HUES48 (cell line): ENCODE measurements around the gene ZNF280C.

Source experiments
- H3K27ac ChIP-seq: one replicate; pipeline ENCODE4 v1.7.0; 2013; ENCODE audit warnings: low read depth, low read length, inconsistent platforms
- H3K27me3 ChIP-seq: 2 replicates; pipeline ENCODE4 v1.6.1; 2013; ENCODE audit warnings: mild to moderate bottlenecking, low read length; ENCODE audit not compliant: control insufficient read depth, insufficient read depth
- H3K36me3 ChIP-seq: 2 replicates; pipeline ENCODE4 v1.6.1; 2013; ENCODE audit warnings: low read length; ENCODE audit not compliant: control insufficient read depth, insufficient read depth
- H3K4me1 ChIP-seq: 2 replicates; pipeline ENCODE4 v1.6.1; 2013; ENCODE audit warnings: mild to moderate bottlenecking, low read length; ENCODE audit not compliant: control insufficient read depth, insufficient read depth
- H3K4me3 ChIP-seq: 2 replicates; pipeline ENCODE4 v1.5.1; 2013; ENCODE audit warnings: mild to moderate bottlenecking, low read depth, low read length
- H3K9ac ChIP-seq: 2 replicates; pipeline ENCODE4 v1.6.1; 2013; ENCODE audit warnings: mild to moderate bottlenecking, low read depth, low read length, moderate library complexity
- H3K9me3 ChIP-seq: 2 replicates; pipeline ENCODE4 v1.6.1; 2013; ENCODE audit warnings: low read length; ENCODE audit not compliant: control insufficient read depth, insufficient read depth

ZNF280C gene

DNA sequence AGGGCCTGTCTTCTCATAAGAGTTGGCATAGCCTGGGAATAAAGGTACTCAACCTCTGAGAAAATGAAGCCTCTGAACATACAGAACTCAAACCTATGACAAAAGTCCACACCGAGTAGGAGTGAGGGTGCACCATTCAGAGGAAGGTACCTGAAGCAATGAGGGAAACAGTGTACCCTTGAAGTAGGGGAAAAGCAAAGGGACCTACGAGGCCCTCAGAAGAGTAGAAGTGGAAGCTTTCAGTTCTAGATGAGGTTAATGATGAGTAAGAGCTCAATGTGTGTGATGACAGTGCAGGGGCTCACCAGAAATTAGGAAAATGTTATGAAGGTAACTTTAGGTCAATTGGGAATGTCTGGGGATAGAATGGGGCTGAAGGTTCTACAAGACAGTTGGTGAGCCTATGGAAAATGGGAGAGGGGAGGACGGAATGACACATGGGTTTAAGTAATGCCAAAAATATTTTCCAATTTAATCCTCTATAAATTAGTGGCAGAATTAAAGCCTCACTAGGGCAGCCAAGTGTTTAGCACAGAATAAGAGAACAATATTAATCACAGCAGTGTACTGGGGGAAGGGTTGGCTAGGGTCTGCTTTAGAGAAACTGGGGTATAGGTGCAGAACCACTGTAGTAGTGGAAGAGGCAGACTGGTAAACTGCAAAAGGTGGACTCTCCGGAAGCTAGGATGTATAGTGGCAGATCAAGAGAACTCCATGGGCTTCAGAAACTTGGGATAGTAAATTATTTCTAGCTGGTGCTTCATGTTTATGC is 57.1 kb downstream of the ZNF280C start:
- Histone ChIP-seq H3K9ac (no peak overlapping the region), H3K36me3 (peaks cover 85% of the 10 kb centered on the region), H3K27me3 (no peaks in the 10 kb centered on the region), H3K27ac (no peak overlapping the region), H3K9me3 (no peaks in the 10 kb centered on the region), H3K4me3 (no peak overlapping the region), H3K4me1 (no peaks in the 10 kb centered on the region)

DNA sequence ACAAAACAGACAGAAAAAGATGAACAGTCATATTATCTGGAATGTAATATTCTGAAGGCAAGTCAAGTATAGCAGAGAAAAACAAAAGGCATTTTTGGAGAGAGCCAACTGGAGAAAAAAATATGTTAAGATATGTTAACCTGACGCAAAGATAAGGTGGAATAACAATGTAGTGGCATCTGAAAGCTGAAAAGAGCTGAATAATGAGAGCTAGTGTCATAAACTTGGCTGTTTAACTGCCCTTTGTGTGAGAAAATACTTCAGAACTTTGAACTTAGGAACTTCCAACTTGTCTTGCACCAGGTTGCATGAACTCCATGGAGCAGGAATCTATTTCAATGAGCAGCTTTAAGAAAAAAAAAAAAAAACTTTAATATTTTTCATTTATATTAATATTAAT is 64.1 kb downstream of the ZNF280C start:
- Histone ChIP-seq H3K9me3 (no peaks in the 10 kb centered on the region), H3K36me3 (peaks cover 57% of the 10 kb centered on the region), H3K4me1 (no peaks in the 10 kb centered on the region), H3K27me3 (no peaks in the 10 kb centered on the region), H3K4me3 (no peak overlapping the region), H3K9ac (no peak overlapping the region), H3K27ac (no peak overlapping the region)

DNA sequence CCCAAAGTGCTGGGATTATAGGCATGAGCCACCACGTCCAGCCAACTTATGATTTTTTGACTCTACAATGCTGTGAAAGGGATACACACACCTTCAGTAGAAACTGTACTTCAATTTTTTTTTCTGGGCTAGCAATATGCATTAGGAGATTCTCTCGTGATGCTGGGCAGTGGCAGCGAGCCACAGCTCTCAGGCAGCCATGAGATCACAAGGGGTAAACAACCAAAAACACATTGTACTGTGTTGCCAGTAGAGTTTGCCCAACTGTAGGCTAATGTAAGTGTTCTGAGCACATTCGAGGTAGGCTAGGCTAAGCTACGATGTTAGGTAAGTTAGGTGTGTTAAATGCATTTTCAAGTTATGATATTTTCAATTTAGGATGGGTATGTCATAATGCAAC is 71.2 kb downstream of the ZNF280C start:
- H3K27ac ChIP-seq: no peak overlapping the region

DNA sequence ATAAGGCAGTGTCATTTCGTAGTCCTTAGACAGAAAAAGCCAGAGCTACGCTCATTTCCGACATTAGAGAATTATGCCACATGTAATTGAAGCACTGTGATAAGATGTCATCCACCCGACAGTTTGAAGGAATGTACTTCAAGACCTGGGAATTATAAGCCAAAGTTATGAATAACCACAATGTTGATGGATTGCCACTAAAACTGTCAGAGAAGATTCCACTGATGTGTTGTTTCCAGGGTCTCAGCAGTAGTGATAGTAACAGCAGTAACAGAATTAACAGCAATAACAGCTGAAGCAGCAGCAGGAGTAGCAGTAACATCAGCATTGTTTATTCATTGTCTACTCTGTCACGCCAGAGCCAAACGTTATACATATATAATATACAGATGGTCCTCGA is 72.2 kb downstream of the ZNF280C start:
- Histone ChIP-seq H3K27ac (no peak overlapping the region), H3K4me3 (no peak overlapping the region), H3K4me1 (no peaks in the 10 kb centered on the region), H3K9ac (no peak overlapping the region), H3K36me3 (no peaks in the 10 kb centered on the region), H3K27me3 (no peaks in the 10 kb centered on the region), H3K9me3 (no peaks in the 10 kb centered on the region)

More for the DNA sequence above, 71.2 kb downstream of the ZNF280C start:
- Histone ChIP-seq H3K27me3 (no peaks in the 10 kb centered on the region), H3K9ac (no peak overlapping the region), H3K4me3 (no peak overlapping the region), H3K36me3 (peaks cover 4% of the 10 kb centered on the region), H3K4me1 (no peaks in the 10 kb centered on the region), H3K9me3 (no peaks in the 10 kb centered on the region)

DNA sequence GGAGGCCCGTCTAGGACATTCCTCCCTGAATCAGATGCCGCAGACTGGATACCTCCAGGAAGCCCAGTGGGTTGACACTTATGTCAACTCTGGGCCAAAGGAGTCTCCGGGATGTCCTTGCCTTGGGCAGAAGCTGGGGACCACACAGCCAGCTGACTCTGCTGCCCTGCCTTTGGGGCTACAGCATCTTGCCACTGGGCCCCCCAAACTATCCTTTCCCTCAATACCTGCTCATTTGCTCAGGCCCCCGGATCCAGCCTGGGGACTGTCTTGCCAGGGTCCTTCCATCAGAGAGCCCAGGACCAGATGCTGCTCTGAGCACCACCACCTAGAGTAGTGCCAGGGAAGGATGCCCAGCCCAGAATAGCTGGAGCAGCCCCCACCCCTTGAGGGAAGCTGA is 77.9 kb downstream of the ZNF280C start:
- Histone ChIP-seq H3K36me3 (no peaks in the 10 kb centered on the region), H3K27ac (no peak overlapping the region), H3K4me1 (no peaks in the 10 kb centered on the region), H3K27me3 (no peaks in the 10 kb centered on the region), H3K9ac (no peak overlapping the region), H3K4me3 (no peak overlapping the region), H3K9me3 (no peaks in the 10 kb centered on the region)

DNA sequence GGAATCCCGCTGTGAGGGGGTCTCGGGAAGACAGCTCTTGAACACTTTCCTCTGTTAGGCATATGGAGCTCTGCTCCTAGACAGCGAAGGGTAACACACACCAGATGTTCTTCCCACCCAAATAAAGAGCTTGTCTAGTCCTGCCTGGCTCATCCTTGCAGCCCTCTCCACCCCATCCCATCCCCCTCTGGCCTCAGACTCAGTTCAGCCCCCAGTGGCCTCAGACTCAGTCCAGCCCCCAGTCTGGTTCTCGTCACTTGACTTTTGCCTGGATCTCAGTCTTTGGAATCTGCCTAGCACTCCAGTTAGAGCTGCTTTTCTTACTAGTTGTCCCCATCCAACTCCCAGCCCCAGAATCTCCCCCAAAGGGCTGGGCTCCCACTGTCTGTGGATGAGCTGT is 82.0 kb downstream of the ZNF280C start:
- Histone ChIP-seq H3K4me1 (no peaks in the 10 kb centered on the region), H3K27ac (no peak overlapping the region), H3K9ac (no peak overlapping the region), H3K9me3 (no peaks in the 10 kb centered on the region), H3K4me3 (no peak overlapping the region), H3K27me3 (no peaks in the 10 kb centered on the region), H3K36me3 (no peaks in the 10 kb centered on the region)

DNA sequence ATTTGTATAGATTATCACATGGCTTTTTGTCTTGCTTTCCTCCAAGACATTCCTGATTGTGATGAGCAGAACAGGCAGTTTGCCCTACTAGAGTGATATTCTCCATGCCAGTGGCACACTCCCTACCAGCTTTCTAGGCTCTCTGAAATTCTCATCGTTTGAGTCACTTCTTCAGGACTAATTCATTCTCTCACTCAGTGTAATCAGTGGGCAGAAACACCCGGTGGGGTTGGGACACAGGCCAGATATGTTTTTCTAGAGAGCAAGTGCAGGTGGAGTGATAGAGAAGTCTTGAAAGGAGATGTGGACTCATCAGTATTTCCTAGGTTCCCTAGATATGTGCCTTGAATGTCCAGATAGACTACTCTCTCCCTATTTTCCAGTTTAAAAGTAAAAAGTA is 83.8 kb downstream of the ZNF280C start:
- no peak overlapping the region for H3K27ac ChIP-seq

DNA sequence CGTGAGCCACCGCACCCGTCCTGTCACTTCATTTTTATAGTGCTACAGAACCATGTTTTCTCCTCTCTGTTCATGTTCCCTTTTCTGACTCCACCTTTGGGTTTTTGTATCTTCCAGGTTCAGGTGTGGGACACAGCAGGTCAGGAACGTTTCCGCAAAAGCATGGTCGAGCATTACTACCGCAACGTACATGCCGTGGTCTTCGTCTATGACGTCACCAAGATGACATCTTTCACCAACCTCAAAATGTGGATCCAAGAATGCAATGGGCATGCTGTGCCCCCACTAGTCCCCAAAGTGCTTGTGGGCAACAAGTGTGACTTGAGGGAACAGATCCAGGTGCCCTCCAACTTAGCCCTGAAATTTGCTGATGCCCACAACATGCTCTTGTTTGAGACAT is 84.5 kb downstream of the ZNF280C start:
- Histone ChIP-seq H3K4me3 (no peak overlapping the region), H3K36me3 (no peaks in the 10 kb centered on the region), H3K27me3 (no peaks in the 10 kb centered on the region), H3K4me1 (no peaks in the 10 kb centered on the region), H3K27ac (no peak overlapping the region), H3K9ac (no peak overlapping the region), H3K9me3 (no peaks in the 10 kb centered on the region)

More for the DNA sequence above, 83.8 kb downstream of the ZNF280C start:
- Histone ChIP-seq H3K4me1 (no peaks in the 10 kb centered on the region), H3K9ac (no peak overlapping the region), H3K9me3 (no peaks in the 10 kb centered on the region), H3K27me3 (no peaks in the 10 kb centered on the region), H3K4me3 (no peak overlapping the region), H3K36me3 (no peaks in the 10 kb centered on the region)

DNA sequence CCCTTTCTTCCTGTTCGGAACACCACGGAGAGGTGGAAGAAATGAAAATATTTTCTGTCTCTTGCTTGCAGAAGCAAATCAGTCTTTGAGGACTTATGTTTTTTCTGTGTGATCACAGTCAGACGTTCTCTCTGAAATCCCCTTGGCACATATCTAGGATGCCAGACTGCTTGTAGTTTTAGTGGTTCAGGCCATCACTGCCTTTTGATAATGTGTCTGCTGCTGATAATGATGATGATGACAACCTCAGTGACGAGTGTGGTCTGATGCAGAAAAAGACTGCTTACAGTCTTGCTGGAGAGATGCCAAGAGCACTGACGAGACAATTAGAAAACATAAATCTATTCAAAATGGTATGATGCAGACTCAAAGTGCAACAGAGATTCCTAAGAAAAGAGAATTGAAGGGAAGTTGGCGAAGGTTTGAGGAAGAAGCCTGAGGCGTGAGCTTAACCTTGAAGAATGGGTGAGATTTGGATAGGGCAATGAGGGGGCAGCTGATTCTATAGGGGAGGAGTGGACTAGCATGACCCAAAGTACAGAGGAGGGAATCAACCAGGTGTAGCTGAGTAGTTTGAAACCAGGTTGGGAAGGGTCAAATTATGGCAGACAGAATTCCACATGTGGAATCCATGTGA is 89.0 kb downstream of the ZNF280C start:
- no peaks in the 10 kb centered on the region for H3K27me3 ChIP-seq
- H3K27ac ChIP-seq: no peak overlapping the region
- H3K4me1 ChIP-seq: no peaks in the 10 kb centered on the region
- no peak overlapping the region for H3K4me3 ChIP-seq
- H3K9me3 ChIP-seq: no peaks in the 10 kb centered on the region
- no peak overlapping the region for H3K9ac ChIP-seq
- H3K36me3 ChIP-seq: no peaks in the 10 kb centered on the region

DNA sequence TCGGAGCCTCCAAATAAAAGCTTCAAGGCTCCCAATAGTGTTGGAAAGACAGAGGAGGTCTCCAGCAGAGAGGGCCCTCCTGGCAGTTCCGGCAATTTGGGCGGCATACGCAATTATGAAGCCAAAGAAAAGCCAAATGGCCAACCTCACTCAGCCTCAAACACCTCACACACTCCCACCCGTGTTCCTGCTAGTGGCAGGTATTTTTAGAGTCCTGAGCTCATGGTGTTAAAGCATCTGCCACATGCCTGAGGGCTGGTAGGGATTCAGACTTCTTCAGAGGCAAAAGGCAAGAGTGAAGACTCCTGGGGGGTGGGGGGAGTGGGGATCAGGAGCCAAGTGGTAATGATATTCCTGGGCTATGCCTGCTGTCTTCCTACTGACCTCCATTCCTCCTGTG is 89.5 kb downstream of the ZNF280C start:
- H3K27me3 ChIP-seq: peaks cover 2% of the 10 kb centered on the region; the same call in 1 of the 2 replicates
- no peak overlapping the region for H3K4me3 ChIP-seq

DNA sequence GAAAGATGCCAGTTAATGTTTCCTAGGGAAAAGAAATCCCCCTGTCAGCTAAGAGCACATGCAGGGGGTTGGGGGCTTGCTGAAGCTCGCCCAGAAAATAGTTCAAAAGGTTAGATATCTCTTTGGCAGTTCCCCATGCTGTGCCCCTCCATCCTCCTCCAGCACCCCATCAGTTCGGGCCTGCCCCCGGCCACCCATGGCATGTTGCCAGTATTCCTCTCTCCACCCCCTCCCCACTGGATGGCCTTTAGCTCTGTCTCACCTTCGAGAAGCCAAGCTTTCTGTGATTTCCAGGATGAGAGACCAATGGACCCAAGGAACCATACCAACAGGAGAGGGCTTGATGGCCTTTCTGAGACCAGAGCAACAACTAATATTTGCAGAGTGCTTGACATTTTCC is 91.8 kb downstream of the ZNF280C start:
- no peak overlapping the region for H3K27ac ChIP-seq
- H3K9ac ChIP-seq: no peak overlapping the region
- no peaks in the 10 kb centered on the region for H3K9me3 ChIP-seq
- peaks cover 24% of the 10 kb centered on the region for H3K27me3 ChIP-seq
- no peaks in the 10 kb centered on the region for H3K36me3 ChIP-seq
- H3K4me3 ChIP-seq: no peak overlapping the region
- H3K4me1 ChIP-seq: no peaks in the 10 kb centered on the region; the same call in 1 of the 2 replicates

More for the DNA sequence above, 89.5 kb downstream of the ZNF280C start:
- Histone ChIP-seq H3K36me3 (no peaks in the 10 kb centered on the region), H3K4me1 (no peaks in the 10 kb centered on the region), H3K9ac (no peak overlapping the region), H3K9me3 (no peaks in the 10 kb centered on the region), H3K27ac (no peak overlapping the region)
